ENCODE measurements around the gene METAP2. TPM values are rescaled to one million over a fixed set of nuclear protein-coding genes. Genes with fewer than 3 reads are reported as not detected.

METAP2 gene

DNA sequence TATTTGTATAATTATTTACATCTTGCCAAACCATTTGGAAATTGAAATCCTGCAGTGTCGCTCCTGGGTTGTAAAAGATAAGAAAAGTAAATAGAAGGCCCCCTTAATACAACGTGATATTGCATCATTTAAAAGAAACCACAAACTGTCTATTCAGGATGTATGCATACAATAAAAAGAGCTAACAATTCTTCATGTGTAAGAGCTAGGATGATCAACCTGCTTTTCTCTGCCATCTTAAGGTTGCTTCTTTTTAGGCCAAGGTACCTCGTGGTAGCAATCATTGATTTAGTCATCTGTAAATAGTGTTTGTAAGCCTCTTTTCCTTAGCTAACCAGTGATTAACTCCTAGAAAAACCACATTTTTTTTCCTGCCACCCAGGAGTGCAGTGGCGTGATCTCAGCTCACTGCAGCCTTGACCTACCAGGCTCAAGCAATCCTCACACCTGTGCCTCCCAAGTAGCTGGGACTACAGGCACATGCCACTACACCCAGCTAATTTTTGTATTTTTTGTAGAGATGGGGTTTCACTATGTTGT, 80.7 kb downstream of the METAP2 start:
- Histone ChIP-seq H2BK15ac (ENCODE audit: low read depth, poor library complexity, severe bottlenecking) (no peak overlapping the region), H3K14ac (ENCODE audit: low read length in 2 of 2) (no peak overlapping the region), H3K9ac (ENCODE audit: low read length) (no peak overlapping the region), H3K36me3 (ENCODE audit: control insufficient read depth in 1 of 2, insufficient read depth in 2 of 2, low read depth in 1 of 2, low read length in 2 of 2) (no peaks in the 10 kb centered on the region), H3K79me1 (replicated peaks; ENCODE audit: low read length, poor library complexity, severe bottlenecking) (no peaks in the 10 kb centered on the region), H3K9me3 (ENCODE audit: control insufficient read depth, low read length) (no peaks in the 10 kb centered on the region), H2AFZ (ENCODE audit: low read depth, low read length) (no peak overlapping the region), H4K8ac (ENCODE audit: low read length) (no peak overlapping the region), H3K4me1 (ENCODE audit: control insufficient read depth, insufficient read depth, low read depth, low read length) (peaks cover 2% of the 10 kb centered on the region), H3K18ac (ENCODE audit: low read depth in 1 of 2, low read length in 2 of 2) (no peak overlapping the region), H3K27ac (ENCODE audit: low read length, poor library complexity, severe bottlenecking) (no peak overlapping the region), H3K23ac (ENCODE audit: low read length in 2 of 2) (no peak overlapping the region), H3K27me3 (ENCODE audit: control insufficient read depth in 1 of 2, insufficient read depth in 1 of 2, low read length in 2 of 2) (peaks cover 7 to 22% of the 10 kb centered on the region in 2 experiments), H3K4me2 (ENCODE audit: low read length, poor library complexity, severe bottlenecking) (no peak overlapping the region), H4K91ac (ENCODE audit: low read length) (no peak overlapping the region), H3K4me3 (ENCODE audit: insufficient read depth in 1 of 2, low read depth in 1 of 2, low read length in 2 of 2) (no peak overlapping the region), H2AK5ac (ENCODE audit: low read length, severe bottlenecking) (no peak overlapping the region), H3K4ac (ENCODE audit: low read depth in 1 of 2, low read length in 2 of 2) (no peak overlapping the region), H2BK120ac (ENCODE audit: low read depth, low read length) (no peak overlapping the region), H2BK5ac (ENCODE audit: low read depth, low read length, poor library complexity, severe bottlenecking) (no peak overlapping the region), H2BK12ac (ENCODE audit: low read length in 2 of 2) (no peak overlapping the region)
- DNase-seq, result no peak
- WGBS, result 100% methylated on average over 1 of the region's 4 CpGs

DNA sequence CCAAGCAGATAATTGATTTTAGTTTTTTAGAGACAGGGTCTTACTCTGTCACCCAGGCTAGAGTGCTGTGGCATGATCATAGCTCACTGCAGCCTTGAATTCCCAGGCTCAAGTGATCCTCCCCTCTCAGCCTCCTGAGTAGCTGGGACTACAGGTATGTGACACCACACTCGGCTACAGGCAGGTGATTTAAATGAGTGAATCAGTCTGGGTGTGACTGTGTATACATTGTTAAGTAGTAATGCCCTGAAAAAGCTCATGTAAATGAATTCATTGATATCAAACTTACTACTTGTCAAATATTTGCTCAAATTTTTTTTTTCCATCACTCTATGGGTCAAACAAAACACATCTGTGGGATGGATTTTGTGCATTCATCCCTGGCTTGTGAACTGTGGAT, 83.7 kb downstream of the METAP2 start:
- Histone ChIP-seq H3K27ac (ENCODE audit: low read length, poor library complexity, severe bottlenecking) (no peak overlapping the region), H2AFZ (ENCODE audit: low read depth, low read length) (no peak overlapping the region), H3K4me2 (ENCODE audit: low read length, poor library complexity, severe bottlenecking) (no peak overlapping the region), H3K36me3 (ENCODE audit: control insufficient read depth in 1 of 2, insufficient read depth in 2 of 2, low read depth in 1 of 2, low read length in 2 of 2) (no peaks in the 10 kb centered on the region), H3K4ac (ENCODE audit: low read depth in 1 of 2, low read length in 2 of 2) (no peak overlapping the region), H2BK15ac (ENCODE audit: low read depth, poor library complexity, severe bottlenecking) (no peak overlapping the region), H3K9me3 (ENCODE audit: control insufficient read depth, low read length) (no peaks in the 10 kb centered on the region), H2BK5ac (ENCODE audit: low read depth, low read length, poor library complexity, severe bottlenecking) (no peak overlapping the region), H3K4me1 (ENCODE audit: control insufficient read depth, insufficient read depth, low read depth, low read length) (no peaks in the 10 kb centered on the region), H2BK120ac (ENCODE audit: low read depth, low read length) (no peak overlapping the region), H4K8ac (ENCODE audit: low read length) (no peak overlapping the region), H2AK5ac (ENCODE audit: low read length, severe bottlenecking) (no peak overlapping the region), H3K9ac (ENCODE audit: low read length) (no peak overlapping the region), H3K18ac (ENCODE audit: low read depth in 1 of 2, low read length in 2 of 2) (no peak overlapping the region), H3K14ac (ENCODE audit: low read length in 2 of 2) (no peak overlapping the region), H4K91ac (ENCODE audit: low read length) (no peak overlapping the region), H3K23ac (ENCODE audit: low read length in 2 of 2) (no peak overlapping the region), H3K4me3 (ENCODE audit: insufficient read depth in 1 of 2, low read depth in 1 of 2, low read length in 2 of 2) (no peak overlapping the region), H3K27me3 (ENCODE audit: control insufficient read depth in 1 of 2, insufficient read depth in 1 of 2, low read length in 2 of 2) (no peaks in the 10 kb centered on the region), H3K79me1 (replicated peaks; ENCODE audit: low read length, poor library complexity, severe bottlenecking) (no peaks in the 10 kb centered on the region), H2BK12ac (ENCODE audit: low read length in 2 of 2) (no peak overlapping the region)
- DNase-seq, result no peak
- 100% methylated on average over 1 of the region's 1 CpG for WGBS

Small RNA genes within 50 kb of the gene (small RNA-seq; reads per million reads assigned to genes)
- not detected for gene RNU6-735P (ENCODE audit: low read depth)
